ENCODE measurements around the gene TSPAN18.

The TSPAN18 gene

GRCh38 chr11:44799012-44799411 lies 72.2 kb downstream of the TSPAN18 start:
- DNase-seq, result no peak

GRCh38 chr11:44802347-44802746 lies 75.6 kb downstream of the TSPAN18 start:
- DNase-seq, result no peak

GRCh38 chr11:44803009-44803408 lies 76.2 kb downstream of the TSPAN18 start:
- DNase-seq, result no peak

GRCh38 chr11:44804449-44805437 lies 78.0 kb downstream of the TSPAN18 start:
- peak; percentile 58 for DNase-seq

- no peak for DNase-seq
These were observed 78.8 kb downstream of the TSPAN18 start for GRCh38 chr11:44805596-44805995.

- no peak for DNase-seq
These were observed 81.4 kb downstream of the TSPAN18 start for GRCh38 chr11:44808053-44808753.

GRCh38 chr11:44809283-44809682 lies 82.5 kb downstream of the TSPAN18 start:
- DNase-seq, result no peak

- DNase-seq, result no peak
These were observed 85.2 kb downstream of the TSPAN18 start for GRCh38 chr11:44811841-44812448.

GRCh38 chr11:44812971-44813370 lies 86.2 kb downstream of the TSPAN18 start:
- DNase-seq, result no peak

- DNase-seq, result no peak
These were observed 86.6 kb downstream of the TSPAN18 start for GRCh38 chr11:44813401-44813800.

- no peak for DNase-seq
These were observed 88.3 kb downstream of the TSPAN18 start for GRCh38 chr11:44814881-44815592.

- DNase-seq, result no peak
These were observed 89.2 kb downstream of the TSPAN18 start for GRCh38 chr11:44815917-44816456.

GRCh38 chr11:44816761-44817160 lies 90.0 kb downstream of the TSPAN18 start:
- no peak for DNase-seq

- DNase-seq, result no peak
These were observed 90.6 kb downstream of the TSPAN18 start for GRCh38 chr11:44817207-44817949.

GRCh38 chr11:44818110-44818509 lies 91.3 kb downstream of the TSPAN18 start:
- DNase-seq, result no peak

GRCh38 chr11:44819346-44819745 lies 92.6 kb downstream of the TSPAN18 start:
- DNase-seq, result no peak

GRCh38 chr11:44822369-44822768 lies 95.6 kb downstream of the TSPAN18 start:
- DNase-seq, result no peak

- no peak for DNase-seq
These were observed 96.2 kb downstream of the TSPAN18 start for GRCh38 chr11:44823006-44823405.

GRCh38 chr11:44823868-44824267 lies 97.1 kb downstream of the TSPAN18 start:
- DNase-seq, result no peak

- no peak for DNase-seq
These were observed 97.5 kb downstream of the TSPAN18 start for GRCh38 chr11:44824300-44824704.

GRCh38 chr11:44825058-44825785 lies 98.5 kb downstream of the TSPAN18 start:
- DNase-seq, result no peak

Data from right forelimb (tissue), 1 donor.